GM23248 (cell line): ENCODE measurements around the gene KLF7. TPM values are rescaled to one million over a fixed set of nuclear protein-coding genes. Genes with fewer than 3 reads are reported as not detected.
A peak's percentile ranks its signal among the peaks of the same experiment; 100 is the strongest.

Experiments
- DNase-seq: peaks from one replicate; pipeline ENCODE4 v3.0.0-alpha.2; 2015
- H2AFZ ChIP-seq: fragments of 200-600 bp; sonication (generic); 2 replicates; pipeline ENCODE4 v1.6.1; 2016; ENCODE audit warnings: antibody characterized with exemption
- H3F3A ChIP-seq: fragments of 200-600 bp; sonication (generic); 2 replicates; pipeline ENCODE4 v1.6.1; 2016; ENCODE audit warnings: mild to moderate bottlenecking, antibody characterized with exemption, mixed run types; ENCODE audit not compliant: insufficient read depth
- H3K27ac ChIP-seq: fragments of 200-600 bp; sonication (generic); 2 replicates; pipeline ENCODE4 v1.5.1; 2016; ENCODE audit warnings: mild to moderate bottlenecking
- H3K27me3 ChIP-seq: fragments of 200-600 bp; sonication (generic); replicated peaks from 2 replicates; pipeline ENCODE4 v1.6.1; 2016; ENCODE audit warnings: mild to moderate bottlenecking; ENCODE audit not compliant: insufficient read depth
- H3K36me3 ChIP-seq: fragments of 200-600 bp; sonication (generic); 2 replicates; pipeline ENCODE4 v1.6.1; 2016; ENCODE audit warnings: low read depth, mild to moderate bottlenecking
- H3K4me1 ChIP-seq: fragments of 200-600 bp; sonication (generic); 2 replicates; pipeline ENCODE4 v1.6.1; 2016; ENCODE audit warnings: mild to moderate bottlenecking; ENCODE audit not compliant: insufficient read depth
- H3K4me2 ChIP-seq: fragments of 200-600 bp; sonication (generic); one replicate; pipeline ENCODE4 v1.6.1; 2016; ENCODE audit warnings: mild to moderate bottlenecking; ENCODE audit not compliant: unreplicated experiment
- H3K4me3 ChIP-seq: fragments of 200-600 bp; sonication (generic); 2 replicates; pipeline ENCODE4 v1.5.1; 2016; ENCODE audit warnings: mild to moderate bottlenecking
- H3K79me2 ChIP-seq: fragments of 200-600 bp; sonication (generic); 2 replicates; pipeline ENCODE4 v1.6.1; 2016; ENCODE audit warnings: mild to moderate bottlenecking; ENCODE audit not compliant: insufficient read depth
- H3K9ac ChIP-seq: fragments of 200-600 bp; sonication (generic); 2 replicates; pipeline ENCODE4 v1.6.1; 2016; ENCODE audit warnings: mild to moderate bottlenecking
- H3K9me2 ChIP-seq: fragments of 200-600 bp; sonication (generic); 2 replicates; pipeline ENCODE4 v1.6.1; 2016; ENCODE audit warnings: mixed run types, mild to moderate bottlenecking, moderate library complexity; ENCODE audit not compliant: insufficient read depth
- H3K9me3 ChIP-seq: fragments of 200-600 bp; sonication (generic); one replicate; pipeline ENCODE4 v1.6.1; 2017; ENCODE audit warnings: low read depth
- H4K20me1 ChIP-seq: fragments of 200-600 bp; sonication (generic); 2 replicates; pipeline ENCODE4 v1.6.0; 2016; ENCODE audit not compliant: insufficient read depth
- EZH2 ChIP-seq: fragments of 200-600 bp; sonication (generic); IDR thresholded peaks from 2 replicates; pipeline ENCODE4 v1.6.1; 2018; ENCODE audit warnings: antibody characterized with exemption, mild to moderate bottlenecking; ENCODE audit not compliant: insufficient read depth, poor library complexity, severe bottlenecking
- EZH2phosphoT487 ChIP-seq: fragments of 200-600 bp; sonication (generic); IDR thresholded peaks from 2 replicates; pipeline ENCODE4 v1.6.1; 2018; ENCODE audit warnings: antibody characterized with exemption, moderate library complexity, mild to moderate bottlenecking, low read depth; ENCODE audit not compliant: insufficient read depth
- WGBS, 2 experiments: methylation state at CpG; one replicate each; pipeline ENCODE4 v1.1.6; 2015 to 2017; ENCODE audit warnings: low lambda C conversion rate in 2 of 2, low coverage in 1 of 2; ENCODE audit errors: missing lambda C conversion rate in 2 of 2; 5-methylcytosine and 5-hydroxymethylcytosine counted together
- in situ Hi-C: fragments of 300-500 bp; cut with MboI; formaldehyde crosslinking; loops from 2 replicates; pipeline ENCODE4 v1.15.0; 2020
- polyA plus RNA-seq: library from polyadenylated mRNA; unstranded; fragments of >200 nt; fragmentation: Nextera tagmentation; extraction: Ambion mirVana; gene quantifications from 2 replicates; pipeline ENCODE4 v1.2.1, GENCODE V29; 2016
- total RNA-seq: library from RNA; depleted of rRNA; stranded (reverse); fragments of >200 nt; shearing (Covaris generic); gene quantifications from 2 replicates; pipeline ENCODE4 v1.2.3, GENCODE V29; 2014

KLF7 gene
- total and polyA plus RNA-seq, 2 experiments from 2014 or later = 22.5 to 39.4 TPM

DNA sequence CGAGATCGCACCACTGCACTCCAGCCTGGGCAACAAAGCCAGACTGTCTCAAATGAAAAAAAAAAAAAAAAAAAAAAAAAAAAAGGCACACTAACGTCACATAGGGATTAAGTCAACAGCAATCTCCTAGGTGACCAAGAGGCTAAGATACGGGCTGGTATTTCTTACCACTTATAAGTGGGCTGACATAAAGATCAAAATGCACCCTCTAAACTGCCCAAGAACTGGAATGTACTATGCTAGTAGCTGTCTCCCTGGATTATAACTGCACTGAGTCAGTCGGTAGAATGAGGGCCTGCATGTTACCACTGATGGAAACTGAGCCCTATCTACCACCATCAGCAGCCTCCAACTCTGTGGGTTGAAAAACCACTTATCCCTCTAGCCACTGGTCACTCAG is 80.6 kb downstream of the KLF7 start:
- H2AFZ ChIP-seq = no peak overlapping the region
- DNase-seq = no peak
- H3K4me2 ChIP-seq = no peak overlapping the region
- peaks cover 28% of the 10 kb centered on the region for H3F3A ChIP-seq
- WGBS, 2 experiments = 95 to 96% methylated on average over 5 of the region's 5 CpGs
- H3K27ac ChIP-seq = no peak overlapping the region
- no peak overlapping the region for H3K9ac ChIP-seq
- TF ChIP-seq EZH2 (no peak), EZH2phosphoT487 (no peak)
- H3K36me3 ChIP-seq = peaks cover 58% of the 10 kb centered on the region
- no peaks in the 10 kb centered on the region for H3K9me3 ChIP-seq
- peaks cover 10% of the 10 kb centered on the region; the same call in 1 of the 2 replicates for H3K4me1 ChIP-seq
- no peaks in the 10 kb centered on the region for H3K9me2 ChIP-seq
- H3K79me2 ChIP-seq = peaks cover 100% of the 10 kb centered on the region
- no peak overlapping the region for H3K4me3 ChIP-seq
- no peaks in the 10 kb centered on the region for H3K27me3 ChIP-seq
- H4K20me1 ChIP-seq = 0 out of 2 replicates have a peak, but pooled peaks cover 6% of the 10 kb centered on the region
- in situ Hi-C loops = no loop called here

DNA sequence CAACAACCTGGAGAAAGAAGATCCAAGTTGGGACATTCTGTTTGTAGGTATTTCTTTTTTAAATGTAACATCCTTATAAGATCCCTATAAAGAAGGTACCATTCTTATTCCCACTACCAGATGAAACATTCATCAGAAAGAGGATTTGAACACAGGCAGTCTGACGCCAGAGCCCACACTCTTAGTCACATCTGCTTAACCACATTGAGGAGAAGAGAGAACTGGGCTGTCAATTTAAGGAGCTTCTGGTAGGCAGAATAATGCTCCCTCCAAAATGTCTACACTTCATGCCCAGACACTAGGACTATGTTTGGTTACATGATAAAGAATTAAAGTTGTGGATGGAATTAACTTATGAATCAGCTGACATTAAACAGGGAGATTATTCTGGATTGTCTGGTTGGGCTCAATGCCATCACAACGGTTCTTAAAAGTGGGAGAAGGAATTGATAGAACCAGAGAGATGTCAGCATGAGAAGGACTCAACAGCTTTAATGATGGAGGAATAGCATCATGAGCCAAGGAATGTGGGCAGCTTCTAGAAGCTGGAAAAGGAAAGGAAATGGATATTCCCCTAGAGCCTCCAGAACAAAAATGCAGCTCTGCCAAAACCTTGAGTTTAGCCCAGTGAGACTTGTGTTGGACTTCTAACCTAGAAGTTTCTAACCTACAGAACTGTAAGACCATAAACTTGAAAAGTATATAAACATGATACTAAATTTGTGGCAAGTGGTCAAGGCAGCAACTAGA is 82.2 kb downstream of the KLF7 start:
- 44 to 53% methylated on average over 2 of the region's 2 CpGs for WGBS, 2 experiments
- Histone ChIP-seq H2AFZ (no peak overlapping the region), H3F3A (peaks cover 42% of the 10 kb centered on the region), H3K4me1 (peaks cover 10% of the 10 kb centered on the region; the same call in 1 of the 2 replicates), H3K79me2 (peaks cover 99% of the 10 kb centered on the region), H3K9ac (no peak overlapping the region), H3K36me3 (peaks cover 74% of the 10 kb centered on the region), H4K20me1 (0 out of 2 replicates have a peak, but pooled peaks cover 4% of the 10 kb centered on the region), H3K4me2 (no peak overlapping the region), H3K27me3 (no peaks in the 10 kb centered on the region), H3K27ac (peak overlapping the region; percentile 24), H3K4me3 (no peak overlapping the region), H3K9me3 (no peaks in the 10 kb centered on the region), H3K9me2 (no peaks in the 10 kb centered on the region)
- TF ChIP-seq EZH2 (no peak), EZH2phosphoT487 (no peak)
- in situ Hi-C loops = no loop called here
- peak; percentile 46 for DNase-seq

DNA sequence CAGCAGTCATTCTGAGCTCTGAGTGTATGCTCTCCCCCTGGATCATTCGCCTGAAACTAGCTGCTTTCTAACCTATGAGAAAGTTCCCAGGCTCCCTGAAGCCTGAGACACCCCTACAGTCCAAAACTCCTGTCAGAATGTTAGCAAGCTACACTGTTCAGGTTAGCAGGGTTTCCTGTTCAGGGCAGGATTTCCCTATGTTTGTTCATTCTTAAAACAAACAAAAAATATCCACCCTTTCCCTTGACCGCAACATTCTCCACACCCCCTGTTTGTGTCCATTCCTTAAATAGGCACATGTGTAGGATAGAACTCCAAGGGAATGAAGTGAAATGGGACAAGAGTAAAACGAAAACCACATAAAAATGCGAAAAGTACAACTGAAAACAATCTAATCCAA is 83.1 kb downstream of the KLF7 start:
- Histone ChIP-seq H3K9me3 (no peaks in the 10 kb centered on the region), H2AFZ (no peak overlapping the region), H3K9ac (no peak overlapping the region), H3K27me3 (no peaks in the 10 kb centered on the region), H3K27ac (no peak overlapping the region), H3K4me1 (peaks cover 10% of the 10 kb centered on the region; the same call in 1 of the 2 replicates), H3K4me2 (no peak overlapping the region), H4K20me1 (0 out of 2 replicates have a peak, but pooled peaks cover 4% of the 10 kb centered on the region), H3F3A (peaks cover 52% of the 10 kb centered on the region), H3K9me2 (no peaks in the 10 kb centered on the region), H3K79me2 (peaks cover 99% of the 10 kb centered on the region), H3K36me3 (peaks cover 79% of the 10 kb centered on the region), H3K4me3 (no peak overlapping the region)
- TF ChIP-seq EZH2 (no peak), EZH2phosphoT487 (no peak)
- WGBS, 2 experiments = 97 to 99% methylated on average over 4 of the region's 4 CpGs
- DNase-seq = no peak
- in situ Hi-C loops = no loop called here

DNA sequence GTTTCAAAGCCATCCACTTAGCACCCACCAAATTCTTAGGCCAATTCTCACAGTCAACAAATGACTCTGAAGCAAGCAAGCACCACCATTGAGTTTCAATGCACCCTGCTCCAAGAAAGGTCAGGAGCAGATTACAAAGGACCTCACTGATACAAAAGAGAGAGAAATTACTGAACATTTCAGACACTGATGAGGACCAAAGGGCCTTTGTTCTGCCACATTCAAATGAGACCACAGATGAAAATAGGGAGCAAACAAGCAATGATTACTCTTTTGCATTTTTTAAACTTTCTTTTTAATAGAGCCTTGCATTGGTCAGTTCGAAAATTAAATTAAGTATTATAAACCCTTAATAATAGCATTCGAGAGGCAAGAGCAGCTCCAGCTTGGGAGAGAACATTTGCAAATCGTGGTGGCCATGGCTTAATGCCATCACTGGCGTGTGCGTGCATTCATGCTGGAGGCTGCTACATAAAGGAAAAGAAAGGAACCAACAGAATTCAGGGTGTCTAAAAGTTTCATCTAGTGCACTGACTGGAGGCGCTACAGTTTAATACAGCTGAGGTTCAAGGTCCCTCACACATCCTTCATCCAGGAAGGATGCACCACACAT is 87.5 kb downstream of the KLF7 start:
- Histone ChIP-seq H3K27ac (no peak overlapping the region), H3K9me3 (no peaks in the 10 kb centered on the region), H4K20me1 (0 out of 2 replicates have a peak, but pooled peaks cover 4% of the 10 kb centered on the region), H3K27me3 (no peaks in the 10 kb centered on the region), H3K36me3 (peaks cover 54% of the 10 kb centered on the region), H3K4me2 (no peak overlapping the region), H3K4me3 (no peak overlapping the region), H3K9ac (no peak overlapping the region), H3F3A (peaks cover 85% of the 10 kb centered on the region), H2AFZ (no peak overlapping the region), H3K79me2 (peaks cover 73% of the 10 kb centered on the region), H3K9me2 (no peaks in the 10 kb centered on the region), H3K4me1 (peaks cover 1% of the 10 kb centered on the region; the same call in 1 of the 2 replicates)
- in situ Hi-C loops = no loop called here
- no peak for DNase-seq
- WGBS, 2 experiments = 95 to 97% methylated on average over 6 of the region's 6 CpGs
- no peak for TF ChIP-seq EZH2phosphoT487
- TF ChIP-seq EZH2 = no peak
